Gastroesophageal sphincter (tissue), 3 donors: ENCODE data around the gene GALNTL6.

ENCODE experiments used
- CTCF ChIP-seq, 4 experiments: fragments of 200-600 bp in 2 of 4; fragments of 450-650 bp in 2 of 4; sonication (generic) in 1 of 4; IDR thresholded peaks; one replicate each; pipeline ENCODE4 v1.5.1; 2017 to 2019; ENCODE audit warnings: antibody characterized with exemption in 4 of 4, mild to moderate bottlenecking in 2 of 4, moderate library complexity in 2 of 4
- EP300 ChIP-seq: sonication (generic); formaldehyde crosslinking; IDR thresholded peaks from one replicate; pipeline ENCODE4 v1.6.1; 2017; ENCODE audit warnings: antibody characterized with exemption, mild to moderate bottlenecking
- POLR2A ChIP-seq, 2 donors: fragments of 450-650 bp; IDR thresholded peaks; one replicate each; pipeline ENCODE4 v1.6.1; 2017; ENCODE audit warnings: antibody characterized with exemption in 2 of 2, mild to moderate bottlenecking in 2 of 2, moderate library complexity in 1 of 2

GRCh38 chr4:172134521-172134920 is 321.3 kb downstream of the GALNTL6 start:
- no peak for TF ChIP-seq CTCF (IDR thresholded peaks at IDR 0.05)
- TF ChIP-seq EP300: no peak
- TF ChIP-seq POLR2A (IDR thresholded peaks at IDR 0.05): no peak
